ENCODE data around the gene OLFM2.

OLFM2 gene

DNA sequence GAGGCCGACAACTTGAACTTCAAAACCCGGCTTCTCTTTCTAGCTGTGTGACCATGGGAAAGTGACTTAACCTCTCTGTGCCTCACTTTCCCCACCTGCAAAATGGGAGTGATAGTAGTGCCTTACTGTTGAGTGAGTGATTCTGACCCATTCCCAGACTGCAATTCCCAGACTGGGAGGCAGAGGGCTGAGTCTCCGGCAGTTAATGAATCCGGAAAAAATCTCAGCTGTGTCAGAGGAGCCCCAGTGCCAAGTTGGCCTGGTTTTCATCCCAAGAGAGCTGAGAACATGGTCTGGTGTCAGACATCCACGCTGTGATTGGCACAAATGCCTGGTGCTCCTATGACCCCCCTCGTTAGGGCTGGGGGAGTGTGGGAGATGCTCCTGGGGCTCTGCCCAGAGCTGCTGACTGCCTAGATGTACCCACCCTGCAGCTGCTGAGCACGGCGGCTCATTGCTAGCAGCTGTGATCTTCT, 51.2 kb downstream of the OLFM2 start:
- Histone ChIP-seq H3K27me3 (ENCODE audit: insufficient read depth, low read length, poor library complexity, severe bottlenecking) (no peaks in the 10 kb centered on the region), H3K36me3 (ENCODE audit: insufficient read depth, low read length) (no peaks in the 10 kb centered on the region), H4K20me1 (ENCODE audit: insufficient read depth, low read length, poor library complexity, severe bottlenecking) (no peaks in the 10 kb centered on the region), H3K9ac (ENCODE audit: low read depth, low read length, poor library complexity, severe bottlenecking) (no peak overlapping the region), H3F3A (ENCODE audit: low read depth) (no peaks in the 10 kb centered on the region), H3K4me3 (ENCODE audit: low read length, poor library complexity, severe bottlenecking) (no peak overlapping the region), H3K9me3 (ENCODE audit: insufficient read depth, low read depth, low read length) (no peaks in the 10 kb centered on the region), H3K79me2 (ENCODE audit: insufficient read depth, low read length) (no peaks in the 10 kb centered on the region), H3K9me2 (replicated peaks; ENCODE audit: low read depth, low read length) (no peaks in the 10 kb centered on the region), H3K4me2 (ENCODE audit: low read depth, low read length, poor library complexity, severe bottlenecking) (no peak overlapping the region), H3K4me1 (ENCODE audit: insufficient read depth, low read length, poor library complexity, severe bottlenecking) (no peaks in the 10 kb centered on the region), H2AFZ (ENCODE audit: low read length) (no peak overlapping the region)
- TF ChIP-seq EZH2phosphoT487 (IDR thresholded peaks at IDR 0.05; ENCODE audit: borderline replicate concordance) = no peak
- TF ChIP-seq, protein P1, sequence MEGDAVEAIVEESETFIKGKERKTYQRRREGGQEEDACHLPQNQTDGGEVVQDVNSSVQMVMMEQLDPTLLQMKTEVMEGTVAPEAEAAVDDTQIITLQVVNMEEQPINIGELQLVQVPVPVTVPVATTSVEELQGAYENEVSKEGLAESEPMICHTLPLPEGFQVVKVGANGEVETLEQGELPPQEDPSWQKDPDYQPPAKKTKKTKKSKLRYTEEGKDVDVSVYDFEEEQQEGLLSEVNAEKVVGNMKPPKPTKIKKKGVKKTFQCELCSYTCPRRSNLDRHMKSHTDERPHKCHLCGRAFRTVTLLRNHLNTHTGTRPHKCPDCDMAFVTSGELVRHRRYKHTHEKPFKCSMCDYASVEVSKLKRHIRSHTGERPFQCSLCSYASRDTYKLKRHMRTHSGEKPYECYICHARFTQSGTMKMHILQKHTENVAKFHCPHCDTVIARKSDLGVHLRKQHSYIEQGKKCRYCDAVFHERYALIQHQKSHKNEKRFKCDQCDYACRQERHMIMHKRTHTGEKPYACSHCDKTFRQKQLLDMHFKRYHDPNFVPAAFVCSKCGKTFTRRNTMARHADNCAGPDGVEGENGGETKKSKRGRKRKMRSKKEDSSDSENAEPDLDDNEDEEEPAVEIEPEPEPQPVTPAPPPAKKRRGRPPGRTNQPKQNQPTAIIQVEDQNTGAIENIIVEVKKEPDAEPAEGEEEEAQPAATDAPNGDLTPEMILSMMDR (conservative IDR thresholded peaks at IDR 0.05; ENCODE audit: low read length) = no peak

DNA sequence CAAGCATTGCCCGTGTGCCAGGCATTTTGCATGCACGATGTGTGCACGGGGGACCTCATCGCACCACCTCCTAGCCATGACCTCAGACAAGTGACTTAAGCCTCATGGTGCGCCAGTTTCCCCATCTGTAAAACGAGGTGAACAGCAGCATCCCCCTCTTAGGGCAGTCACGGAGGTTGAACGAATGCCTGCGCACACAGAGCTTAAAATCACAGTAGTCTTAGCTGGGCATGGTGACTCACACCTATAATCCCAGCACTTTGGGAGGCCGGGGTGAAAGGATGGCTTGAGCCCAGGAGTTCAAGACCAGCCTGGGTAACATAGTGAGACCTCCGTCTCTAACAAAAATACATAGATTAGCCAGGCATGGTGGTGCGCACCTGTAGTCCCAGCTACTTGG, 52.6 kb downstream of the OLFM2 start:
- H3K4me3 ChIP-seq (ENCODE audit: low read length, poor library complexity, severe bottlenecking) = no peak overlapping the region
- H3K27me3 ChIP-seq (ENCODE audit: insufficient read depth, low read length, poor library complexity, severe bottlenecking) = no peaks in the 10 kb centered on the region
- H3K9ac ChIP-seq (ENCODE audit: low read depth, low read length, poor library complexity, severe bottlenecking) = no peak overlapping the region
- TF ChIP-seq, protein P1 (conservative IDR thresholded peaks at IDR 0.05; ENCODE audit: low read length) = no peak
- TF ChIP-seq EZH2phosphoT487 (IDR thresholded peaks at IDR 0.05; ENCODE audit: borderline replicate concordance) = no peak
- H3K4me1 ChIP-seq (ENCODE audit: insufficient read depth, low read length, poor library complexity, severe bottlenecking) = no peaks in the 10 kb centered on the region
- H3K79me2 ChIP-seq (ENCODE audit: insufficient read depth, low read length) = no peaks in the 10 kb centered on the region
- H3K9me2 ChIP-seq (replicated peaks; ENCODE audit: low read depth, low read length) = no peaks in the 10 kb centered on the region
- H3F3A ChIP-seq (ENCODE audit: low read depth) = no peaks in the 10 kb centered on the region
- no peaks in the 10 kb centered on the region for H4K20me1 ChIP-seq (ENCODE audit: insufficient read depth, low read length, poor library complexity, severe bottlenecking)
- no peaks in the 10 kb centered on the region for H3K9me3 ChIP-seq (ENCODE audit: insufficient read depth, low read depth, low read length)
- H3K4me2 ChIP-seq (ENCODE audit: low read depth, low read length, poor library complexity, severe bottlenecking) = no peak overlapping the region
- H3K36me3 ChIP-seq (ENCODE audit: insufficient read depth, low read length) = no peaks in the 10 kb centered on the region
- H2AFZ ChIP-seq (ENCODE audit: low read length) = no peak overlapping the region

DNA sequence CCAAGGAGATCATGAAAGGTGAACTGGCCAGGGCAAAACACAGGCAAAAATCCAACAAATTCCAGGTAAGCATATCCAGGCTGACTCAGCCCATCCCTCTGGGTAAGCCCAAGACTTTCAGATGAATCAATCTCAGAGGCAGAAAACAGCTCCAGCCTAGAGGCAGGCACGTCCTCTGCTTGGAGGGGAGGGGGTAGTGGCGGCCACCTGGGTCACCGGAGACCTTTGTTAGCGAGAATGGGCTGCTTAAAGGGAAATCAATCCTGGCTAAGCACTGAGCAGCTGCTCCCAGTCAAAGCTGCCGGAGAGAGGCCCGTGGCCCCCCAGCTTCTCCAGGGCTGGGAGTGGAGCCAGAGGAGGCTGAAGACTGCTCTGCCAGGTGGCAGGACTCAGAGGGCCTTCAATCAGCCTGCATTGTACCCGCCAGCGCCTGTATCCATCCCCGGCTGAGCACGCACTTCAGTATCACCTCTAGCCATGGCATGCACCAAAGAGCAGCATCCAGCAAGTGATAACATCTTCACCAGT, 53.0 kb downstream of the OLFM2 start:
- Histone ChIP-seq H3K36me3 (ENCODE audit: insufficient read depth, low read length) (no peaks in the 10 kb centered on the region), H3K9me2 (replicated peaks; ENCODE audit: low read depth, low read length) (no peaks in the 10 kb centered on the region), H3K27me3 (ENCODE audit: insufficient read depth, low read length, poor library complexity, severe bottlenecking) (no peaks in the 10 kb centered on the region), H2AFZ (ENCODE audit: low read length) (no peak overlapping the region), H3K9ac (ENCODE audit: low read depth, low read length, poor library complexity, severe bottlenecking) (no peak overlapping the region), H3K4me3 (ENCODE audit: low read length, poor library complexity, severe bottlenecking) (no peak overlapping the region), H3K9me3 (ENCODE audit: insufficient read depth, low read depth, low read length) (no peaks in the 10 kb centered on the region), H4K20me1 (ENCODE audit: insufficient read depth, low read length, poor library complexity, severe bottlenecking) (no peaks in the 10 kb centered on the region), H3K4me2 (ENCODE audit: low read depth, low read length, poor library complexity, severe bottlenecking) (no peak overlapping the region), H3K4me1 (ENCODE audit: insufficient read depth, low read length, poor library complexity, severe bottlenecking) (no peaks in the 10 kb centered on the region), H3F3A (ENCODE audit: low read depth) (no peaks in the 10 kb centered on the region), H3K79me2 (ENCODE audit: insufficient read depth, low read length) (no peaks in the 10 kb centered on the region)
- TF ChIP-seq, protein P1 (conservative IDR thresholded peaks at IDR 0.05; ENCODE audit: low read length) = no peak
- no peak for TF ChIP-seq EZH2phosphoT487 (IDR thresholded peaks at IDR 0.05; ENCODE audit: borderline replicate concordance)

Data from Loucy (cell line).